Islet of Langerhans (tissue), 1 donor: ENCODE data around the gene SOD3.

Experiments used
- FAIRE-seq: peaks from one replicate; lab custom pipeline; 2011; peaks lifted over from hg19 to GRCh38; lab: Jason Lieb, UNC

Gene SOD3

GRCh38 chr4:24794916-24795665, at the start of gene SOD3:
Gene SOD3 (plus strand): TSS chr4:24795573. CDS start chr4:24799522, 3,949 bp downstream.
- FAIRE-seq: no peak

- no peak for FAIRE-seq
Measured at GRCh38 chr4:24747234-24747975, 48.0 kb upstream of the SOD3 start.

- no peak for FAIRE-seq
Measured at GRCh38 chr4:24748023-24748422, 47.4 kb upstream of the SOD3 start.

GRCh38 chr4:24748758-24749350, 46.5 kb upstream of the SOD3 start:
- FAIRE-seq: no peak

GRCh38 chr4:24750106-24750505, 45.3 kb upstream of the SOD3 start:
- no peak for FAIRE-seq

GRCh38 chr4:24751926-24752539, 43.3 kb upstream of the SOD3 start:
- FAIRE-seq: no peak

- FAIRE-seq: no peak
Measured at GRCh38 chr4:24753519-24753918, 41.9 kb upstream of the SOD3 start.

- FAIRE-seq: no peak
Measured at GRCh38 chr4:24754571-24754970, 40.8 kb upstream of the SOD3 start.

- no peak for FAIRE-seq
Measured at GRCh38 chr4:24763631-24764297, 31.6 kb upstream of the SOD3 start.

- FAIRE-seq: no peak
Measured at GRCh38 chr4:24764345-24764744, 31.0 kb upstream of the SOD3 start.

GRCh38 chr4:24765376-24765988, 29.9 kb upstream of the SOD3 start:
- no peak for FAIRE-seq

- no peak for FAIRE-seq
Measured at GRCh38 chr4:24768006-24768405, 27.4 kb upstream of the SOD3 start.

GRCh38 chr4:24768604-24769003, 26.8 kb upstream of the SOD3 start:
- FAIRE-seq: no peak

GRCh38 chr4:24769571-24769970, 25.8 kb upstream of the SOD3 start:
- no peak for FAIRE-seq

- FAIRE-seq: no peak
Measured at GRCh38 chr4:24770032-24770584, 25.3 kb upstream of the SOD3 start.

- no peak for FAIRE-seq
Measured at GRCh38 chr4:24770667-24771066, 24.7 kb upstream of the SOD3 start.

- no peak for FAIRE-seq
Measured at GRCh38 chr4:24771241-24771640, 24.1 kb upstream of the SOD3 start.

GRCh38 chr4:24772061-24772705, 23.2 kb upstream of the SOD3 start:
- no peak for FAIRE-seq

- no peak for FAIRE-seq
Measured at GRCh38 chr4:24772952-24773351, 22.4 kb upstream of the SOD3 start.

GRCh38 chr4:24774452-24774851, 20.9 kb upstream of the SOD3 start:
- FAIRE-seq: no peak

- FAIRE-seq: no peak
Measured at GRCh38 chr4:24775032-24775605, 20.3 kb upstream of the SOD3 start.
